Naive thymus-derived CD4-positive, alpha-beta T cell (primary cell): ENCODE results near the gene KSR2. TPM values are rescaled to one million over a fixed set of nuclear protein-coding genes. Genes with fewer than 3 reads are reported as not detected.

Experiments used
- ATAC-seq: fragments of 150-1000 bp; cut with Tn5 transposase; 2 replicates; pipeline ENCODE4 v1.10.0; 2021; ENCODE audit warnings: mild to moderate bottlenecking, moderate library complexity
- CTCF ChIA-PET: fragments of 350-600 bp; sonication (Branson Sonifier 250); formaldehyde crosslinking; loops from one replicate; lab custom pipeline; 2021; ENCODE audit warnings: antibody characterized with exemption; lab: Charles Lee
- POLR2A ChIA-PET: fragments of 350-600 bp; sonication (Branson Sonifier 250); formaldehyde crosslinking; loops from one replicate; lab custom pipeline; 2021; ENCODE audit warnings: antibody characterized with exemption, inconsistent platforms; lab: Charles Lee
- DNase-seq, 9 donors: peaks; one replicate each; pipeline versions ENCODE4 v3.0.0 to v3.0.0-alpha.2; 2020 to 2022; ENCODE audit warnings: mixed read lengths in 1 of 9
- H3K27ac ChIP-seq: one replicate; pipeline ENCODE4 v1.7.0; 2013; ENCODE audit warnings: mild to moderate bottlenecking, low read depth, low read length, moderate library complexity
- H3K27me3 ChIP-seq, 2 donors: one replicate each; pipeline ENCODE4 v1.7.0; 2013; ENCODE audit warnings: low read length in 2 of 2, mild to moderate bottlenecking in 2 of 2, moderate library complexity in 2 of 2; ENCODE audit not compliant: control insufficient read depth in 2 of 2, insufficient read depth in 2 of 2
- H3K36me3 ChIP-seq, 3 experiments: 1 replicate in 2 of 3; 2 replicates in 1 of 3; pipeline ENCODE4 v1.7.0; 2013; ENCODE audit warnings: low read length in 3 of 3, mild to moderate bottlenecking in 3 of 3, moderate library complexity in 1 of 3; ENCODE audit not compliant: insufficient read depth in 3 of 3, control insufficient read depth in 2 of 3
- H3K4me1 ChIP-seq, 2 donors: one replicate each; pipeline ENCODE4 v1.7.0; 2013; ENCODE audit warnings: low read length in 2 of 2, mild to moderate bottlenecking in 2 of 2, moderate library complexity in 1 of 2; ENCODE audit not compliant: control insufficient read depth in 2 of 2, insufficient read depth in 2 of 2
- H3K4me3 ChIP-seq: 2 replicates; pipeline ENCODE4 v1.7.0; 2013; ENCODE audit warnings: mild to moderate bottlenecking, low read length
- H3K9me3 ChIP-seq, 3 experiments: 1 replicate in 2 of 3; 2 replicates in 1 of 3; pipeline ENCODE4 v1.7.0; 2013; ENCODE audit warnings: low read length in 3 of 3; ENCODE audit not compliant: control insufficient read depth in 2 of 3
- H3K27ac Mint-ChIP-seq, 9 donors: one replicate each; pipeline ENCODE4 v1.8.0; 2020 to 2022; ENCODE audit warnings: mixed read lengths in 9 of 9, mild to moderate bottlenecking in 8 of 9, moderate library complexity in 5 of 9, inconsistent platforms in 2 of 9
- H3K27me3 Mint-ChIP-seq, 5 donors: one replicate each; pipeline ENCODE4 v1.8.0; 2021 to 2022; ENCODE audit warnings: mixed read lengths in 5 of 5, mild to moderate bottlenecking in 1 of 5
- H3K36me3 Mint-ChIP-seq, 5 donors: one replicate each; pipeline ENCODE4 v1.8.0; 2020 to 2022; ENCODE audit warnings: mixed read lengths in 5 of 5, mild to moderate bottlenecking in 3 of 5, inconsistent platforms in 1 of 5
- H3K4me1 Mint-ChIP-seq, 7 donors: one replicate each; pipeline ENCODE4 v1.8.0; 2020 to 2022; ENCODE audit warnings: mixed read lengths in 7 of 7, mild to moderate bottlenecking in 3 of 7, inconsistent platforms in 1 of 7
- H3K4me3 Mint-ChIP-seq, 10 donors: one replicate each; pipeline ENCODE4 v1.8.0; 2020 to 2022; ENCODE audit warnings: mild to moderate bottlenecking in 10 of 10, mixed read lengths in 10 of 10, moderate library complexity in 6 of 10, inconsistent platforms in 2 of 10
- H3K9me3 Mint-ChIP-seq, 11 donors: one replicate each; pipeline ENCODE4 v1.8.0; 2020 to 2022; ENCODE audit warnings: mixed read lengths in 11 of 11, mild to moderate bottlenecking in 4 of 11, inconsistent platforms in 1 of 11, moderate library complexity in 1 of 11
- intact Hi-C, 2 donors: fragments of 100-400 bp; cut with micrococcal nuclease; formaldehyde crosslinking; loops; one replicate each; pipeline ENCODE4 v1.15.1; 2023
- polyA plus RNA-seq, 2 donors: library from polyadenylated mRNA; unstranded; fragments of 300-500 nt; fragmentation: Illumina TruSeq; gene quantifications; one replicate each; pipeline ENCODE4 v1.2.3, GENCODE V29; 2021
- total RNA-seq, 6 experiments: library from RNA in 5 of 6; stranded (reverse) in 5 of 6; gene quantifications; 1 replicate in 5 of 6; 2 replicates in 1 of 6; pipeline ENCODE4 v1.2.3 and lab custom pipeline; 2021 to 2026

The KSR2 gene
- total and polyA plus RNA-seq, 7 experiments from 2014 or later, result 0.03 to 0.07 TPM; not detected in 5

DNA sequence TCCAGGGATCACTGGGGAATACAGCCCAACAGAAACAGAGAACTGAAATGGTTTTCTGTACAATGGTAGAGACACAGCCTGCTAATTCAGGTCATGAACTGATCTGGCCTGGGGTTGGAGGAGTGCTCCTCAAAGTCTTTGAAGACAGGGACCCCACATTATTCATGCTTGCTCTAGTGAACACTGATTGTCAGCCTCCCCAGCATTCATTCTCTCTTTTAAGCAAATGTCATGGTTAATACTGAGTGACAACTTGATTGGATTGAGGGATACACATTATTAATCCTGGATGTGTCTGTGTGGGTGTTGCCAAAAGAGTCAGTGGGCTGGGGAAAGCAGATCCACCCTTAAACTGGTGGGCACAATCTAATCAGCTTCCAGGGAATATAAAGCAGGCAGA, 319.0 kb downstream of the KSR2 start:
- Histone ChIP-seq H3K9me3 (no peaks in the 10 kb centered on the region), H3K4me1 (no peaks in the 10 kb centered on the region), H3K27ac (no peak overlapping the region), H3K27me3 (no peaks in the 10 kb centered on the region), H3K4me3 (no peak overlapping the region), H3K36me3 (no peaks in the 10 kb centered on the region)
- ChIA-PET POLR2A (no interaction called here), CTCF (no interaction called here)
- Mint-ChIP-seq H3K9me3 (peaks cover 7 to 19% (median 11%) of the 10 kb centered on the region in 11 donors), H3K27me3 (peaks cover 0 to 11% (median 7%) of the 10 kb centered on the region in 5 donors), H3K4me1 (no peaks in the 10 kb centered on the region), H3K4me3 (no peak overlapping the region), H3K27ac (no peak overlapping the region), H3K36me3 (no peaks in the 10 kb centered on the region)
- ATAC-seq, result no peak
- DNase-seq, result no peak
- intact Hi-C loops, result no loop called here

DNA sequence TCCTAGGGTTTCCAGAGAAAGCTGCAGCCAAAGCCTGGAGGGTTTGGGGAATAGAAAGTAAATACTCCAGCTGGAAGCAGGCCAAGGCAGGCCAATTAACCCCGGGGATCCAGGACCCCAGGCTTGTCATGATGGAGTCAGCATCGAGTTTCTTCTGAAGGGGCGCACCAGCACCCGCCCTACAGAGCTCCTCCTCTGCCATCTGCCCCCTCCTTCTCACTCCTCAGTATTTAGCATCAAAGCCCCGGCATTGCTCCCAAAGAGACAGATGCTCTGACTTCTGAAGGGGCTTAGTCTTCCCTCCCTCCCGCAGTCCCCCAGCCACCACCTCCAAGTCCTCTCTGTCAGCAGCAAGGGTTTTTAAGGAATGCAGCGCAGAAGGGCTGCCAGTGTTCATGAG, 322.3 kb downstream of the KSR2 start:
- H3K4me3 Mint-ChIP-seq, result no peak overlapping the region

DNA sequence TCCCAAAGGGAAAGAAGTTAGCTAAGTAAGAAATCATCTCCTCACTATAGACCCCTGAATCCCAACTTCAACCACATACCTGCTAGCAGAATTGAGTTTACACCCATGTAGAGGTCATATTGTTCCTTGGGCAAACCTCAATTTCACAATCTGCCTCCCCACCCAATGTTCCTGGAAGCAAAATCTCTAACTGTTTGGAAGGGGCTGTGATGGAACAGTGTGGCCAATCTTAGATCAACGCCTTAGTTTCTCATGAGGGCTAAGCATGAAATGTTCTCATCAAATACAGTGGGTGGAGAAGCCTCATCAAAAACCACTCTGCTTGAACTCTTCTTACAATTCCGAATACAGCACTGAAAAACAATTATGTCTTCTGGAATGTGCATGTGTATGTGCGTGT, 323.3 kb downstream of the KSR2 start:
- Histone ChIP-seq H3K36me3 (no peaks in the 10 kb centered on the region), H3K27me3 (no peaks in the 10 kb centered on the region), H3K4me3 (no peak overlapping the region), H3K9me3 (no peaks in the 10 kb centered on the region), H3K4me1 (no peaks in the 10 kb centered on the region), H3K27ac (no peak overlapping the region)
- no peak overlapping the region for H3K4me3 Mint-ChIP-seq
- peaks cover 0 to 10% (median 3%) of the 10 kb centered on the region in 11 donors for H3K9me3 Mint-ChIP-seq
- H3K4me1 Mint-ChIP-seq, result peaks cover 0 to 2% (median 0%) of the 10 kb centered on the region in 7 donors
- ATAC-seq (no peak), DNase-seq (no peak)
- H3K27ac Mint-ChIP-seq, result no peak overlapping the region
- CTCF ChIA-PET, result no interaction called here
- H3K27me3 Mint-ChIP-seq, result peaks cover 0 to 23% (median 11%) of the 10 kb centered on the region in 5 donors
- POLR2A ChIA-PET, result no interaction called here
- H3K36me3 Mint-ChIP-seq, result no peaks in the 10 kb centered on the region
- intact Hi-C loops, result no loop called here

More for the DNA sequence above, 322.3 kb downstream of the KSR2 start:
- ChIA-PET CTCF (no interaction called here), POLR2A (no interaction called here)
- intact Hi-C loops, result no loop called here
- no peak for DNase-seq
- Histone ChIP-seq H3K27me3 (no peaks in the 10 kb centered on the region), H3K27ac (no peak overlapping the region), H3K4me1 (no peaks in the 10 kb centered on the region), H3K36me3 (no peaks in the 10 kb centered on the region), H3K9me3 (no peaks in the 10 kb centered on the region), H3K4me3 (no peak overlapping the region)
- no peaks in the 10 kb centered on the region for H3K36me3 Mint-ChIP-seq
- ATAC-seq, result no peak
- H3K27me3 Mint-ChIP-seq, result peaks cover 0 to 23% (median 11%) of the 10 kb centered on the region in 5 donors
- H3K9me3 Mint-ChIP-seq, result peaks cover 4 to 16% (median 6%) of the 10 kb centered on the region in 11 donors
- no peak overlapping the region for H3K27ac Mint-ChIP-seq
- H3K4me1 Mint-ChIP-seq, result peaks cover 0 to 2% (median 0%) of the 10 kb centered on the region in 7 donors

DNA sequence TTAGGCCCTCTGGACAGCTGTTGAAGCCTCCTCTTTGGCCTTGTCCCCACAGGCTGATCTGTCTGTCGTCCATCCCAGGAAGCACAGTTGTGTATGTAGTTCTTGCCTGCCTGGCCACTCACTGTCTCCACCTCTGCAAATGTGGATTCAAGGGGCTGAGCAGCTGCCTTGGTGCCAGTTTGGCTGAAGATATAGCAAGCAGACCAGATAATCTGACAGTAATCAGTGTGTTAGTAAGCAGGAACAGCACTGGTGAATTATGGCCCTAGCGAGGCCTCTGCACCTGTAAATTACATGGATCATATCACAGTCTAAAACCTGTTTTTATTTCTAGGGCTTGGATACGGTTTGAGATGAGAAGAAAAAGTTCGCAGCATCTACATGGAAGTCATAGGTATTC, 324.8 kb downstream of the KSR2 start:
- intact Hi-C loops, result no loop called here

DNA sequence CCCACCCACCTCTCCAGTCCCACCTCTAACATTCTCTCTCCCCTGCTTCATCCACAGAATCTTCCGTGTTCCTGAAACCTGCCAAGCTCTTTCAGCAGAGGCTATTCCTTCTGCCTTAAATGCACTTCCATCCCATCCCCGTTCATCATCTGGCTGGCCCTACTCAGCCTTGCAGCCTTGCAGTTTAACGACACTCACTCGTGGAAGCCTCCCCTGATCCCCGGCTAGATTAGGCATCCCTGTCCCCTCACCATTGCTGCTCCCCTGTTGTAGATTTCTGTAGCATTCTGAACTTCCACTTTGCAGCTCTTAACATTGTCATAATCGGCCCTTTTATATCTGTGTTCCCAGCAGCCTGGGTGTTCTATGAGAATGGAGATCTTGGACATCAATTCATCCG, 326.9 kb downstream of the KSR2 start:
- no peak for DNase-seq
- no peaks in the 10 kb centered on the region for H3K36me3 ChIP-seq
- intact Hi-C loops, result no loop called here
- Mint-ChIP-seq H3K27me3 (peaks cover 0 to 17% (median 10%) of the 10 kb centered on the region in 5 donors), H3K36me3 (no peaks in the 10 kb centered on the region), H3K4me1 (peaks cover 0 to 2% (median 0%) of the 10 kb centered on the region in 7 donors), H3K9me3 (peaks cover 0 to 18% (median 7%) of the 10 kb centered on the region in 11 donors), H3K27ac (no peak overlapping the region), H3K4me3 (no peak overlapping the region)
- H3K4me1 ChIP-seq, result no peaks in the 10 kb centered on the region
- POLR2A ChIA-PET, result no interaction called here
- CTCF ChIA-PET, result no interaction called here
- H3K27ac ChIP-seq, result no peak overlapping the region
- H3K9me3 ChIP-seq, result peaks cover 0 to 4% (median 0%) of the 10 kb centered on the region in 3 experiments
- no peaks in the 10 kb centered on the region for H3K27me3 ChIP-seq
- ATAC-seq, result no peak
- no peak overlapping the region for H3K4me3 ChIP-seq

More for the DNA sequence above, 324.8 kb downstream of the KSR2 start:
- Histone ChIP-seq H3K36me3 (no peaks in the 10 kb centered on the region), H3K4me1 (no peaks in the 10 kb centered on the region), H3K9me3 (no peaks in the 10 kb centered on the region), H3K4me3 (no peak overlapping the region), H3K27me3 (no peaks in the 10 kb centered on the region), H3K27ac (no peak overlapping the region)
- ATAC-seq (no peak), DNase-seq (no peak)
- ChIA-PET POLR2A (no interaction called here), CTCF (no interaction called here)
- Mint-ChIP-seq H3K27ac (no peak overlapping the region), H3K9me3 (peaks cover 0 to 8% (median 0%) of the 10 kb centered on the region in 11 donors), H3K4me3 (no peak overlapping the region), H3K27me3 (peaks cover 0 to 23% (median 11%) of the 10 kb centered on the region in 5 donors), H3K4me1 (peaks cover 0 to 2% (median 0%) of the 10 kb centered on the region in 7 donors), H3K36me3 (no peaks in the 10 kb centered on the region)

DNA sequence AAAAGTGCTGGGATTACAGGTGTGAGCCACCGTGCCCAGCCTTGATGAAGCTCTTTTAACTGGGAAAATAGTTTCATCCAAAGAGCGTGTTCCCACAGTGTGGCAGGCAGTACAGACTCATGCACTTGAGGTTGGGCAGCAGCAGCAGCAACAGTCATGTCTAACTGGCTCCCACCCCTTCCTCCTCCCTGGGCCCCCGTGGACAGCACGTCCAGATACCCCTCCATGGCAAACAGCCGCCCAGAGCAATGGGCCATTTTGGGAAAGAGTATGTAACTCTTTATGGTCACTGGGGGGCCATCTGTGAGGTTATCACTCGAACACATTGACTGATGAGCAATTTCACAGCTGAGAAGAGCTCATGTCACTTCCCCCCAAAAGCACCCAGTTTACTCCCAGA, 328.3 kb downstream of the KSR2 start:
- ChIA-PET CTCF (no interaction called here), POLR2A (no interaction called here)
- Mint-ChIP-seq H3K4me3 (no peak overlapping the region), H3K36me3 (no peaks in the 10 kb centered on the region), H3K27me3 (peaks cover 0 to 13% (median 5%) of the 10 kb centered on the region in 5 donors), H3K27ac (no peak overlapping the region), H3K9me3 (peaks cover 0 to 24% (median 8%) of the 10 kb centered on the region in 11 donors), H3K4me1 (peaks cover 0 to 2% (median 0%) of the 10 kb centered on the region in 7 donors)
- Histone ChIP-seq H3K27me3 (no peaks in the 10 kb centered on the region), H3K36me3 (no peaks in the 10 kb centered on the region), H3K9me3 (peaks cover 0 to 4% (median 0%) of the 10 kb centered on the region in 3 experiments), H3K4me1 (no peaks in the 10 kb centered on the region), H3K27ac (no peak overlapping the region), H3K4me3 (no peak overlapping the region)
- no peak for DNase-seq
- intact Hi-C loops, result no loop called here
- no peak for ATAC-seq

DNA sequence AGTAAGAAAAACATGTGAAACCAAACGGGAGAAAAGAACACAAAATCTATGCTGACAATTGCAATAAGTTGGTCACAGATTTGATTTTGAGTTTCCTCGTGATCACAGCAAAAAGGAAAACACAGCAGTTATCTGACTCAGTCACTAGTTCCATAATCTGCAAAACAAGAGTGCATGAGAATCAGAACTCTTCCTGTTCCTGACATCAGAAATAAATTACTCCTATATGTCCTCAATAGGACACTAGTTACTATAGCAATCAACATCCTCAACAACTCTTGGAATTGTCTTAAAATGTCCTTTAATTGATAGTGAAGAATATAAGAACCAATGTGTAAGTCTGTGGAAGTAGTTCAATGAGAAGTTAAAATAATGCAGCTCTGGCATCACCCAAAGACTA, 339.3 kb downstream of the KSR2 start:
- no peaks in the 10 kb centered on the region for H3K27me3 ChIP-seq
- Mint-ChIP-seq H3K4me1 (no peaks in the 10 kb centered on the region), H3K9me3 (peaks cover 0 to 19% (median 13%) of the 10 kb centered on the region in 11 donors), H3K4me3 (no peak overlapping the region), H3K27ac (no peak overlapping the region), H3K27me3 (peaks cover 0 to 29% (median 23%) of the 10 kb centered on the region in 5 donors), H3K36me3 (no peaks in the 10 kb centered on the region)
- no peaks in the 10 kb centered on the region for H3K36me3 ChIP-seq
- no peaks in the 10 kb centered on the region for H3K4me1 ChIP-seq
- DNase-seq (no peak), ATAC-seq (no peak)
- ChIA-PET POLR2A (no interaction called here), CTCF (no interaction called here)
- H3K4me3 ChIP-seq, result no peak overlapping the region
- H3K27ac ChIP-seq, result no peak overlapping the region
- H3K9me3 ChIP-seq, result peaks cover 0 to 9% (median 0%) of the 10 kb centered on the region in 3 experiments
- intact Hi-C loops, result no loop called here
